Activated T-helper 1 cell treated with anti-CD3 and anti-CD28 coated beads, Interleukin-2, amount 50 U/mL, for 16 hours (primary cell): ENCODE measurements around the gene PKIG.

Source experiments
- DNase-seq, 2 donors: peaks; one replicate each; pipeline ENCODE4 v3.0.0-alpha.2; 2020; ENCODE audit warnings: low read depth in 1 of 2, low spot score in 1 of 2

The PKIG gene

GRCh38 chr20:44616604-44616964 is 34.2 kb downstream of the PKIG start:
- DNase-seq = no peak

- DNase-seq = peak in 1 of 2 donors; percentile 15
Observed at GRCh38 chr20:44618318-44618731, 35.9 kb downstream of the PKIG start.

GRCh38 chr20:44619294-44619693 is 36.9 kb downstream of the PKIG start:
- DNase-seq = no peak

GRCh38 chr20:44620030-44620429 is 37.7 kb downstream of the PKIG start:
- DNase-seq = no peak

- DNase-seq = no peak
Observed at GRCh38 chr20:44621325-44621724, 38.9 kb downstream of the PKIG start.

DNA sequence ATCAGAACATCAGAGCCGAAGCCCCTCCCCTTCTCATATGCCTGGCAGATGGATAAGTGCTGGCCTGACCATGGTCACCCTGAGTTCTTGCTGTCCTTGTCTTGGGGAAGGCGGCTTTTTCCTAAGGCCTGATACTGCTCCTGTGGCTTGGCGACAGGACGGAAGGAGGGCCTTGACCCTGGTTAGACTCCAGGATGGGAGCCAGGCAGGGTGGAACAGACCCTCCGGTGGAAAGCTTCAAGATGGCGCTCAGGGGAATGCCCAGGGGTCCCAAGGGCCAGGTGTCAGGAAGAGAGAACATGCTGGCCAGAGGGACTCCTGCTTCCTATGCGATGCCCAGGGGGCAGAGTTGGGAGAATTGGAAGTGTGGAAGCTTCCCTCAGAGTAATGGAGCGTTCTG is 39.6 kb downstream of the PKIG start:
- no peak for DNase-seq

- no peak for DNase-seq
Observed at GRCh38 chr20:44622501-44623270, 40.3 kb downstream of the PKIG start.

- no peak for DNase-seq
Observed at GRCh38 chr20:44624152-44624551, 41.8 kb downstream of the PKIG start.

- DNase-seq = no peak
Observed at GRCh38 chr20:44624743-44625271, 42.4 kb downstream of the PKIG start.

DNA sequence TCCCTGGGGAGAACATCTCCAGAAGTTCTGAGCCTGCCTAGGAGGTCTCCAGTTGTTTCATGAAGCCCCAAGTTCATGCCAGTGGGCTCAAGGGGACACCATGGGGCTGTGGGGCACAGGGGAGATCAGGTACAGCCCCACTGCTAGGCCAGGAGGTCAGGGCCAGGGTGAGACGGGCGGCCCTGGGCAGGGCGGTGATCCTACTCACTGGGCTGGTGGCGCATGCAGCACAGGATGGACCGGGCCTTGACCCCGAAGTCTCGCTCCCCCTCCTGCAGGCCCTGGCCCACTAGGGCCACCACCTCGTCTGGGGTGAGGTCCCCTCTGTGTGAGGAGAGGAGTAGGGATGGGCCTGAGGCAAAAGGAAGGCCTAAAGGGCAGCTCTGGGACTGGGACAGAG is 43.0 kb downstream of the PKIG start:
- no peak for DNase-seq

DNA sequence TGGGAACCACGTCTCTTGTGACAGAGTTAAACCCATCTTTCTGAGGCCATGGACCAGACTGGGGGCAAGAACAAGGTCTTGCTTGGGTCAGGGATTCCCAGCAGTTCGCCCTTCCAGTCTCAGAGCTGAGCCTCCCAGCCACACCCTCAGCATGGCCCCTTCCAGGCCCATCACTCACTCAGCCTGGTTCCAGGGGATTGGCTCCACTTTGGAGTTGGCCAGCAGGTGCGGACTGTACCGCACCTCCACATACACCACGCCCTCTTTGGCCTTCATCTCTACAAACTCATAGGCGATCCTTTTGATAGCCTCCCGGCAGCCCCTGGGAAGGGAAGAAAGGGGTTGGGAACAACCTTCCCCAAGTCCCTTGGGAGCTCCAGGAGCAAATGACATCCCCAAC is 43.9 kb downstream of the PKIG start:
- DNase-seq = no peak

DNA sequence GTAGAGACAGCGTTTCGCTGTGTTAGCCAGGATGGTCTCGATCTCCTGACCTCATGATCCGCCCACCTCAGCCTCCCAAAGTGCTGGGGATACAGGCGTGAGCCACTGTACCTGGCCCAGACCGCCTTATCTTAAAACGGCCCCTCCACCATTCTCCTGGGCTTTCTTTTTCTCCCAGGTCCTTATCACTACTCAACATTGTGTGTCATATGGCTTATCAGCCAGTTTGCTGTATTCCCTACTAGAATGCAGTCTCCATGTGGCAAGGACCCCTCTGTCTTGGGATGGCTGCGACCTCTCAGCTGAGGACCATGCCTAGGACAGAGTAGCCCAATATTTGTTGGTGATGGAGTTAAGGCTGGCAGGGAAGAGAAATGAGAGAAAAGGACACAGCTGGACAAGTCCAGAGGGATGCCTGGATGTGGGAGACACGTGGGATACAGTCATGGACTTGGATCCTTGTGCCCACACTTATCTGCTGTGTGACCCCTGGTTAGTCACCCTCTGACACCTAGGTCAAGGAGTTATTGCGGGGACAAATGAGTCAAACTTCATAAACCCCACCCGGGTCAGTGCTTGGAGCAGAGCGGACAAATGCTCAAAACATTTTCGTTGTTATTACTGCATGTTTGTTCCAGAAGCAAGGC is 45.1 kb downstream of the PKIG start:
- DNase-seq = no peak

DNA sequence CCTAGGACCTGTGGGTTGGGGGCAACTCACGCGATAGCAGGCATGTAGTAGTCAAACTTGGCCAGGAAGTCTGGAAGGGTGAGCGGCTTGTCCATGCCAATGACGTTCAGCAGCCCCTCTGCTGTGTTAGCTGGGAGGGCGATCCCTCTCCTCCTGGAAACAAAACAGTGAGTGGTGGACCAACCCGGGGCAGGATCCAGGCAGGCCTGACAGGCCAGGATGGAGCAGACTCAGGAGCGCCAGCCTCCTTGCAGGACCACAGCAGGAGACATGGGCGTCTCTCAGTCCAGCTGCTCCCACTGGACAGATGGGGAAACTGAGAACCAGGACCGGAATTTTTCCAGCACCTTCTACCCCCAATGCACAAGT is 46.6 kb downstream of the PKIG start:
- DNase-seq = no peak

- DNase-seq = no peak
Observed at GRCh38 chr20:44629542-44629941, 47.2 kb downstream of the PKIG start.

DNA sequence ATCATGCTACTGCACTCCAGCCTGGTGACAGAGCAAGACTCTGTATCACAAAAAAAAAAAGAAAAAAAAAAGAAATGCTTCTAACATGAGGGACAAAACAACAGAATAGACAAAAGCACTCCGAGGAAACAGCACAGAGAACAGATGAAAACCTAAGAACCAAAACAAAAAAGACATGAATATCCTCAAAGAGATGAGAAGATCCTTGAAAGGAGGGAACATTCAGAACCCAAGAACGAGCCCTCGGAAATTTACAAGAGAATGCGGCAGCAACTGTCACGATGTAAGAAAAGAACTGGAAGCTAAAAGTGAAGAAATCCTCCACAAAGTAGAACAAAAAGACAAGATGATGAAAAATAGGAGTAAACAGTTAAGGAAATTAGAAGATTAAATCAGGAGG is 47.9 kb downstream of the PKIG start:
- no peak for DNase-seq

DNA sequence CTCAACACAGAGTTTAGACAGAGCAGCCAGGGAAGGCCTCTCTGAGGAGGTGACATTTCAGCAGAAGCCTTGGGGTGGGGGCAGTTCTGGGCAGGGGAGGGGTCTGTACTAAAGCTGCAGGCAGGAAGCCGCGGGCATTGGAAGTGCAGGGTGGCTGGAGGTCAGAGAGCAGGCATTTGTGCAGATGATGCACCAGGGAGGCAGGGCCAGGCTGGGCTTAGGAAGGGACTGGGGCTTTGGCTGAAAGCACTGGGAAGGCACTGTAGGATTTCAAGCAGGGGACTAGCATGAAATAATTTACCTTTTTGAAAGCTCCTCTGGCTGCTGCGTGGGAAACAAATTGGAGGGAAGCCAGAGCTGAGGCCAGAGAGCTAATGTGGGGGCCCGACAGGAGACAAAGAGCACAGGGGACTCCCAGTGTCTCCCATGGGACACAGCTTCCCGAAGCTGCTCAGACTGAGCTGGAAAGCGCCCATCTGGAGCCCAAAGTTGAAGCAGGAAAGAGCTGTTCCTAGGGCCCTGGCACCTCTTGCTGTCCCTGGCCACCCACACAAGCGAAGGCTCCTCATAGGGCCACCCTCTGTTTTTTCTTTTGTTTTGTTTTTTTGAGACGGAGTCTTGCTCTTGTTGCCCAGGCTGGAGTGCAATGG is 49.8 kb downstream of the PKIG start:
- no peak for DNase-seq

- no peak for DNase-seq
Observed at GRCh38 chr20:44633187-44633810, 50.9 kb downstream of the PKIG start.

DNA sequence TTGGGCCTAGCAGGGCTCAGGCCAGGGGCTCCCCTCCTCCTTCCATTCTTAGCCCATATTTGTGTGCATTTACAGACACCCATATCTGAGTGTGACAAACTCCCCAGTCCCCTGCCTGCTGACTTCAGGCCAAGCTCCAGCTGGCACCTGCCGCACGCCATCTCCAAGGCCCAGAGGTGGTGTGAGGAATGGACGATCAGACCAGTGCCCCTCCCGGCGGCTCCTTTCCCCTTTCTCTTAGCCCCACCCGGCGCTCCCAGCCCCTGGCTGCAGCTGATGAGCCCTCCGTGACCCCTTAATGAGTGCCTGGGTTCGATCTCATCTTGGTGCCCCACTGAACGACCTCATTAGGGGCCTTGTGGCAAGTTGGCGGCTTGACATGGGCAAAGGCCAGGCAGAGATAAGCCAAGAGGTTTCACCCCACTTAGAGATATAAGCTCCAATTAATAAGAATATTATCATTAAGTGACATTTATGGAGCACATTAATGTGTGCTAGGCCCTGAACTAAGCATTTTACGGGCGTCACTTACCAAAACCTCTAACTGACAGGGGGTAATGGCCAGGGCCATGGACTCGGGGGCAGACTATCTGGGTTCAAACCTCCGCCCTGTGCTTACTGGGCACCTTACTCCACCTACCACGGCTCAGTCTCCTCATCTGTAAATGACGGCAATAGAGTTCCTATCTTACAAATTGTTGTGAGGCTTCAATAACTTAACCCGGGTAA is 51.7 kb downstream of the PKIG start:
- DNase-seq = no peak

DNA sequence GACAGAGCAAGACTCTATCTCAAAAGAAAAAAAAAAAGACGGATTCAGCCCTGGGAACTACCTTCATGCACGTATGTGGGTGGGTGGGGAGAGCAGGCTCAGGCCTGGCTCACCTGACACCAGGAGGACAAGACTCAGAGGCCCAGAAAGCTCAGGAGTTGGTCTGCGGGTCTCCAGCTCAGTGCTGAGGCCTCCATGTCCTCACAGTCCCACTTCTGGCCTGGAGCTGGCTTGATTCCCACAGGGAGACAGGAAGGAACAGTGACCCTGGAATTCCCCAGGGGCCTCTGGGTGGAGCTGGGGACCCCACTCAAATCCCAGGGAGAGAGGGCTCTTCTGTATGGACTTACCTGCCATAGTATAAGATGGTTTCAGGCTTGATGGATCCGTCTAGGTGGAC is 53.5 kb downstream of the PKIG start:
- DNase-seq = no peak

DNA sequence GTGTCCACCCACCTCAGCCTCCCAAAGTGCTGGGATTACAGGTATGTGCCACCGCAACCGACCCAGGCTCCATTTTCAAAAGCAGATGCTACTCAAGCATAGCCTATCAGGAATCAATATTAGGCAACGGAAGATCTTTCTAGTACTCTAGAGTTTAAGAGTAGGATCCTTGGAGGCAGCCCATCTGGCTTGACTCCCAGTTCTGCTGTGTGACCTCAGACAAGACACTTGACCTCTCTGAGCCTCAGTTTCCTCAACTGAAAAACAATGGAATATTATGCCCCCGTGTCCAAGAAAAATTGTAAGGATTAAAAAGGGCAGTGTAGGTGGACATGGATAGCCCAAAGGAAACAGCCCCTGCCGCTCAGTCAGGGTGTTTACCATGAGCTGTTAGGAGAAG is 54.7 kb downstream of the PKIG start:
- no peak for DNase-seq
